GM12878 (cell line): ENCODE results near the gene MAP2K1. TPM values are rescaled to one million over a fixed set of nuclear protein-coding genes. Genes with fewer than 3 reads are reported as not detected.
"Not testable (repeated sequence)": the region's sequence is repeated elsewhere in the genome, so short reads cannot be mapped to it uniquely, and the experiment has no call there.

Experiments
- ATAC-seq: fragments of 200-7000 bp; cut with Tn5 transposase; 3 replicates; pipeline ENCODE4 v1.9.1; 2020; ENCODE audit warnings: mild to moderate bottlenecking, moderate library complexity
- BruUV-seq: library from RNA; stranded (reverse); fragments of 400-500 nt; replicated peaks from 2 replicates; lab custom pipeline; 2021; lab: Mats Ljungman, UMichigan
- CTCF ChIA-PET: fragments of 300-600 bp; sonication (Branson Sonifier 250); formaldehyde crosslinking; extraction: SDS; loops from one replicate; lab custom pipeline; 2021; ENCODE audit warnings: inconsistent platforms; lab: Yijun Ruan, JAX
- POLR2A ChIA-PET: fragments of 350-600 bp; formaldehyde crosslinking; extraction: SDS; loops from one replicate; lab custom pipeline; 2021; ENCODE audit warnings: inconsistent platforms; lab: Charles Lee
- RAD21 ChIA-PET: fragments of 300-600 bp; sonication (Branson Sonifier 250); formaldehyde crosslinking; loops from one replicate; lab custom pipeline; 2023; ENCODE audit warnings: antibody characterized with exemption; ENCODE audit not compliant: unreplicated experiment; lab: Charles Lee
- SMC1A ChIA-PET: fragments of 300-600 bp; sonication (Branson Sonifier 250); formaldehyde crosslinking; loops from one replicate; lab custom pipeline; 2023; ENCODE audit not compliant: unreplicated experiment, uncharacterized antibody; lab: Charles Lee
- DNase-seq: peaks from one replicate; pipeline ENCODE4 v3.0.0-alpha.2; 2011; ENCODE audit warnings: low read depth, low spot score
- FAIRE-seq: peaks from 3 replicates; lab custom pipeline; 2011; peaks lifted over from hg19 to GRCh38; lab: Jason Lieb, UNC
- H2AFZ ChIP-seq: 2 replicates; pipeline ENCODE4 v1.6.0; 2011; ENCODE audit warnings: low read depth, low read length, control low read depth; ENCODE audit not compliant: control insufficient read depth
- H3K27ac ChIP-seq: 2 replicates; pipeline ENCODE4 v1.5.1; 2011; ENCODE audit warnings: control low read depth; ENCODE audit not compliant: control insufficient read depth, insufficient read depth
- H3K27me3 ChIP-seq, 2 experiments: replicated peaks in 1 of 2; 2 replicates each; pipeline versions ENCODE4 v1.6.0 to v1.6.1; 2011; ENCODE audit warnings: low read length in 1 of 2; ENCODE audit not compliant: control insufficient read depth in 2 of 2, insufficient read depth in 2 of 2
- H3K36me3 ChIP-seq, 2 experiments: 2 replicates each; pipeline ENCODE4 v1.5.1; 2011; ENCODE audit warnings: low read length in 1 of 2; ENCODE audit not compliant: control insufficient read depth in 2 of 2, insufficient read depth in 2 of 2
- H3K4me1 ChIP-seq: 2 replicates; pipeline ENCODE4 v1.6.1; 2011; ENCODE audit warnings: mild to moderate bottlenecking, low read length, moderate library complexity, mixed read lengths; ENCODE audit not compliant: control insufficient read depth, insufficient read depth
- H3K4me2 ChIP-seq: 2 replicates; pipeline ENCODE4 v1.6.0; 2011; ENCODE audit warnings: control low read depth; ENCODE audit not compliant: control insufficient read depth, insufficient read depth
- H3K4me3 ChIP-seq: fragments of 200-600 bp; sonication (generic); 2 replicates; pipeline ENCODE4 v1.5.1; 2016
- H3K79me2 ChIP-seq: 2 replicates; pipeline ENCODE4 v1.6.0; 2011; ENCODE audit warnings: low read length; ENCODE audit not compliant: control insufficient read depth, insufficient read depth
- H3K9ac ChIP-seq: 2 replicates; pipeline ENCODE4 v1.8.0; 2011; ENCODE audit warnings: low read length, control low read depth, mixed read lengths; ENCODE audit not compliant: control insufficient read depth, insufficient read depth
- H3K9me3 ChIP-seq: replicated peaks from 3 replicates; pipeline ENCODE4 v1.5.1; 2011; ENCODE audit warnings: mild to moderate bottlenecking, low read length; ENCODE audit not compliant: control insufficient read depth, insufficient read depth
- H4K20me1 ChIP-seq: 2 replicates; pipeline ENCODE4 v1.6.0; 2011; ENCODE audit not compliant: control insufficient read depth, insufficient read depth
- GATAD2B ChIP-seq: fragments of 450-650 bp; conservative IDR thresholded peaks from 2 replicates; pipeline ENCODE4 v1.6.1; 2017; ENCODE audit warnings: low read depth, mild to moderate bottlenecking, moderate library complexity
- IKZF1 ChIP-seq: fragments of 450-650 bp; conservative IDR thresholded peaks from 2 replicates; pipeline ENCODE4 v1.6.1; 2017; ENCODE audit warnings: antibody characterized with exemption, mild to moderate bottlenecking
- NBN ChIP-seq: fragments of 450-650 bp; IDR thresholded peaks from 2 replicates; pipeline ENCODE4 v1.6.1; 2016
- POLR2AphosphoS5 ChIP-seq: IDR thresholded peaks from 2 replicates; pipeline ENCODE4 v1.6.1; 2011; ENCODE audit warnings: mild to moderate bottlenecking, low read length, inconsistent platforms
- RBBP5 ChIP-seq: fragments of 200-600 bp; sonication (generic); conservative IDR thresholded peaks from 2 replicates; pipeline ENCODE4 v1.6.1; 2016
- RFX5 ChIP-seq: IDR thresholded peaks from 2 replicates; pipeline ENCODE4 v1.6.1; 2011; ENCODE audit warnings: low read depth, low read length, improper control_type of control experiment
- SKIL ChIP-seq: fragments of 450-650 bp; IDR thresholded peaks from 2 replicates; pipeline ENCODE4 v1.6.1; 2017; ENCODE audit warnings: mild to moderate bottlenecking, low read depth, inconsistent platforms; ENCODE audit not compliant: poor library complexity, severe bottlenecking
- TCF12 ChIP-seq: IDR thresholded peaks from 2 replicates; pipeline ENCODE4 v1.6.1; 2011; ENCODE audit warnings: low read depth, mild to moderate bottlenecking, low read length
- WRNIP1 ChIP-seq: IDR thresholded peaks from 2 replicates; pipeline ENCODE4 v1.6.1; 2011; ENCODE audit warnings: low read depth, low read length, improper control_type of control experiment, borderline replicate concordance
- WGBS: methylation state at CpG from one replicate; pipeline ENCODE4 v1.1.6; 2016; ENCODE audit warnings: low lambda C conversion rate; ENCODE audit not compliant: insufficient replicate concordance, insufficient coverage; ENCODE audit errors: missing lambda C conversion rate; 5-methylcytosine and 5-hydroxymethylcytosine counted together
- in situ Hi-C: fragments of 300-500 bp; cut with MboI; formaldehyde crosslinking; loops from 9 replicates; pipeline ENCODE4 v1.14.3; 2018; ENCODE audit warnings: mixed read lengths
- intact Hi-C: fragments of 100-400 bp; cut with micrococcal nuclease; formaldehyde crosslinking; loops from one replicate; pipeline ENCODE4 v1.14.2; 2022; ENCODE audit not compliant: unreplicated experiment
- polyA plus RNA-seq, 11 experiments: library from polyadenylated mRNA; depleted of rRNA in 4 of 11; unstranded in 6 of 11; stranded (reverse) in 5 of 11; fragments of >200 nt; fragmentation: Nextera tagmentation in 4 of 11; fragmentation: Illumina TruSeq in 1 of 11; extraction: Ambion mirVana in 4 of 11; extraction: Trizol in 1 of 11; gene quantifications; 1 replicate in 1 of 11; 2 replicates in 10 of 11; pipeline versions ENCODE4 v1.2.1 to v1.2.3, GENCODE V29; 2011 to 2016; ENCODE audit warnings: inconsistent platforms in 2 of 11, missing spikeins in 2 of 11, low read depth in 1 of 11
- total RNA-seq, 4 experiments: library from RNA; depleted of rRNA in 3 of 4; stranded (reverse); fragments of >200 nt in 3 of 4; fragmentation: Illumina TruSeq in 1 of 4; extraction: Trizol in 1 of 4; gene quantifications; 2 replicates each; pipeline versions ENCODE4 v1.2.1 to v1.2.3, GENCODE V29; 2013 to 2021

Gene MAP2K1
- total and polyA plus RNA-seq, 10 of the 15 experiments (the other 5 are each of a cell fraction or from before 2014, with no cell fraction given), result 11.2 to 112 (median 56.6) TPM

- peak; percentile 35; the same call in 1 of the 2 replicates for TF ChIP-seq GATAD2B
- no peak for TF ChIP-seq WRNIP1
These were observed 4.0 kb downstream of the MAP2K1 start (continued) for GRCh38 chr15:66390678-66391077.

- FAIRE-seq, H3K9ac ChIP-seq: not testable (repeated sequence)
- peaks cover 20% of the 10 kb centered on the region; the same call in 1 of the 2 replicates for H3K4me1 ChIP-seq
These were observed 6.3 kb downstream of the MAP2K1 start for GRCh38 chr15:66393037-66393436.

GRCh38 chr15:66394472-66394871 is 7.8 kb downstream of the MAP2K1 start:
- ChIA-PET RAD21 (interaction anchor here (0.6 to 2.5 kb wide), 4 partner anchors 10 to 78 kb away, joined by 3 to 8 read pairs (median 4); no protein-coding TSS in a partner anchor), SMC1A (interaction anchor here (0.6 to 6.8 kb wide), 5 partner anchors 8 to 321 kb away, joined by 3 to 53 read pairs (median 4); partner anchors contain the start of gene MAP2K1), POLR2A (interaction anchor here (1.1 to 9.7 kb wide), 4 partner anchors 8 to 107 kb away, joined by 3 to 120 read pairs (median 4); no protein-coding TSS in a partner anchor), CTCF (interaction anchor here (0.9 to 2.9 kb wide), 4 partner anchors 10 to 104 kb away, joined by 3 to 13 read pairs (median 6); partner anchors contain the start of gene SNAPC5)
- Histone ChIP-seq H2AFZ (no peak overlapping the region), H3K4me3 (no peak overlapping the region), H3K36me3 (peaks cover 1 to 14% of the 10 kb centered on the region in 2 experiments), H3K4me1 (peaks cover 20% of the 10 kb centered on the region), H4K20me1 (no peaks in the 10 kb centered on the region), H3K27me3 (no peaks in the 10 kb centered on the region), H3K79me2 (peaks cover 91% of the 10 kb centered on the region), H3K4me2 (peak overlapping the region; percentile 53), H3K9ac (no peak overlapping the region), H3K27ac (0 out of 2 replicates have a peak overlapping the region, but pooled peaks have one; percentile 2), H3K9me3 (no peaks in the 10 kb centered on the region)
- WGBS, result 100% methylated on average over 1 of the region's 1 CpG
- in situ Hi-C loops, result no loop called here
- BruUV-seq, result no TSS peak
- DNase-seq (no peak), ATAC-seq (no peak), FAIRE-seq (no peak)
- intact Hi-C loops, result no loop called here
- no peak for TF ChIP-seq RFX5
- TF ChIP-seq IKZF1, result no peak
- no peak for TF ChIP-seq TCF12
- TF ChIP-seq SKIL, result no peak
- TF ChIP-seq NBN, result no peak
- no peak for TF ChIP-seq POLR2AphosphoS5
- TF ChIP-seq RBBP5, result no peak

More at GRCh38 chr15:66393037-66393436, 6.3 kb downstream of the MAP2K1 start:
- in situ Hi-C loops, intact Hi-C loops, H3K36me3 ChIP-seq, BruUV-seq, H3K27ac ChIP-seq, DNase-seq, ATAC-seq, H3K9me3 ChIP-seq, H2AFZ ChIP-seq, H4K20me1 ChIP-seq, H3K27me3 ChIP-seq: not testable (repeated sequence)
- Histone ChIP-seq H3K79me2 (peaks cover 91% of the 10 kb centered on the region), H3K4me3 (peak overlapping the region; percentile 17; the same call in 1 of the 2 replicates), H3K4me2 (peak overlapping the region; percentile 68; the same call in 1 of the 2 replicates)
- POLR2A ChIA-PET, result interaction anchor here (0.7 to 9.7 kb wide), 3 partner anchors 9 to 20 kb away, joined by 3 to 120 read pairs (median 6); no protein-coding TSS in a partner anchor
- CTCF ChIA-PET, result interaction anchor here (1.2 to 2.9 kb wide), 2 partner anchors 11 to 106 kb away, joined by 3 to 13 read pairs; no protein-coding TSS in a partner anchor
- SMC1A ChIA-PET, result interaction anchor here (0.9 to 6.8 kb wide), 5 partner anchors 8 to 106 kb away, joined by 3 to 53 read pairs (median 4); no protein-coding TSS in a partner anchor
- 100% methylated on average over 1 of the region's 1 CpG for WGBS
- RAD21 ChIA-PET, result interaction anchor here (0.6 to 7.6 kb wide), 3 partner anchors 10 to 579 kb away, joined by 4 to 119 read pairs (median 4); no protein-coding TSS in a partner anchor
